HG02798 (cell line): ENCODE data around the gene FKBP3.

Experiments used
- ATAC-seq: cut with Tn5 transposase; IDR thresholded peaks from one replicate; pipeline ENCODE4 v1.9.1; 2021; ENCODE audit warnings: mild to moderate bottlenecking; ENCODE audit not compliant: unreplicated experiment, poor library complexity

Gene FKBP3

GRCh38 chr14:45065956-45066355, 68.3 kb downstream of the FKBP3 start:
- no peak for ATAC-seq
